ENCODE results near the gene PPARG.

Gene PPARG

GRCh38 chr3:12312010-12312409, 23.1 kb downstream of the PPARG start:
- no peak for DNase-seq (ENCODE audit: low spot score)

- DNase-seq (ENCODE audit: low spot score) = no peak
These were observed 24.6 kb downstream of the PPARG start for GRCh38 chr3:12313519-12313918.

GRCh38 chr3:12316253-12316652, 27.4 kb downstream of the PPARG start:
- no peak for DNase-seq (ENCODE audit: low spot score)

GRCh38 chr3:12316729-12317351, 28.0 kb downstream of the PPARG start:
- DNase-seq (ENCODE audit: low spot score) = no peak

GRCh38 chr3:12317914-12318313, 29.0 kb downstream of the PPARG start:
- DNase-seq (ENCODE audit: low spot score) = no peak

- DNase-seq (ENCODE audit: low spot score) = no peak
These were observed 30.1 kb downstream of the PPARG start for GRCh38 chr3:12318758-12319621.

- DNase-seq (ENCODE audit: low spot score) = no peak
These were observed 32.1 kb downstream of the PPARG start for GRCh38 chr3:12321015-12321414.

GRCh38 chr3:12323237-12323636, 34.4 kb downstream of the PPARG start:
- DNase-seq (ENCODE audit: low spot score) = no peak

- no peak for DNase-seq (ENCODE audit: low spot score)
These were observed 37.0 kb downstream of the PPARG start for GRCh38 chr3:12325586-12326515.

GRCh38 chr3:12327021-12327420, 38.2 kb downstream of the PPARG start:
- DNase-seq (ENCODE audit: low spot score) = no peak

- DNase-seq (ENCODE audit: low spot score) = no peak
These were observed 39.4 kb downstream of the PPARG start for GRCh38 chr3:12328132-12328836.

GRCh38 chr3:12328837-12329462, 40.1 kb downstream of the PPARG start:
- no peak for DNase-seq (ENCODE audit: low spot score)

GRCh38 chr3:12334786-12335185, 45.9 kb downstream of the PPARG start:
- DNase-seq (ENCODE audit: low spot score) = no peak

- no peak for DNase-seq (ENCODE audit: low spot score)
These were observed 46.6 kb downstream of the PPARG start for GRCh38 chr3:12335421-12335820.

- no peak for DNase-seq (ENCODE audit: low spot score)
These were observed 47.2 kb downstream of the PPARG start for GRCh38 chr3:12336099-12336498.

- DNase-seq (ENCODE audit: low spot score) = no peak
These were observed 50.0 kb downstream of the PPARG start for GRCh38 chr3:12338595-12339546.

- no peak for DNase-seq (ENCODE audit: low spot score)
These were observed 51.0 kb downstream of the PPARG start for GRCh38 chr3:12339701-12340480.

- DNase-seq (ENCODE audit: low spot score) = no peak
These were observed 51.6 kb downstream of the PPARG start for GRCh38 chr3:12340506-12340905.

- no peak for DNase-seq (ENCODE audit: low spot score)
These were observed 53.3 kb downstream of the PPARG start for GRCh38 chr3:12342151-12342550.
